Activated CD4-positive, alpha-beta T cell treated with anti-CD3 and anti-CD28 coated beads, Interleukin-10, Interleukin-2, amounts not matched to agents 100 ng/mL and 50 ng/mL, durations not matched to agents 16 hours and 8 hours (primary cell): ENCODE measurements around the gene POU2F3.

ENCODE experiments used
- DNase-seq: peaks from one replicate; pipeline ENCODE4 v3.0.0-alpha.2; 2020

POU2F3 gene

GRCh38 chr11:120239713-120240640 lies at the start of gene POU2F3:
Gene POU2F3 (plus strand): TSS chr11:120240140. CDS start chr11:120240344, 204 bp downstream.
- DNase-seq: no peak

GRCh38 chr11:120191058-120191457 lies 48.9 kb upstream of the POU2F3 start:
- DNase-seq: no peak

- DNase-seq: no peak
Observed at GRCh38 chr11:120192831-120193625, 46.9 kb upstream of the POU2F3 start.

GRCh38 chr11:120194166-120194565 lies 45.8 kb upstream of the POU2F3 start:
- no peak for DNase-seq

- no peak for DNase-seq
Observed at GRCh38 chr11:120195601-120196320, 44.2 kb upstream of the POU2F3 start.

- DNase-seq: no peak
Observed at GRCh38 chr11:120196826-120197225, 43.1 kb upstream of the POU2F3 start.

- no peak for DNase-seq
Observed at GRCh38 chr11:120197251-120197891, 42.6 kb upstream of the POU2F3 start.

GRCh38 chr11:120197977-120198376 lies 42.0 kb upstream of the POU2F3 start:
- no peak for DNase-seq

GRCh38 chr11:120198403-120198786 lies 41.5 kb upstream of the POU2F3 start:
- DNase-seq: no peak

GRCh38 chr11:120198787-120199469 lies 41.0 kb upstream of the POU2F3 start:
- DNase-seq: no peak

- no peak for DNase-seq
Observed at GRCh38 chr11:120199613-120200012, 40.3 kb upstream of the POU2F3 start.

GRCh38 chr11:120200677-120201076 lies 39.3 kb upstream of the POU2F3 start:
- DNase-seq: no peak

- no peak for DNase-seq
Observed at GRCh38 chr11:120201653-120202052, 38.3 kb upstream of the POU2F3 start.

- no peak for DNase-seq
Observed at GRCh38 chr11:120203626-120204025, 36.3 kb upstream of the POU2F3 start.

GRCh38 chr11:120205596-120206161 lies 34.3 kb upstream of the POU2F3 start:
- no peak for DNase-seq

- no peak for DNase-seq
Observed at GRCh38 chr11:120207512-120207911, 32.4 kb upstream of the POU2F3 start.

GRCh38 chr11:120208001-120208441 lies 31.9 kb upstream of the POU2F3 start:
- DNase-seq: no peak

GRCh38 chr11:120208777-120209176 lies 31.2 kb upstream of the POU2F3 start:
- no peak for DNase-seq

- DNase-seq: no peak
Observed at GRCh38 chr11:120209746-120210625, 30.0 kb upstream of the POU2F3 start.
